ENCODE results near the gene TNNT2.

The TNNT2 gene

GRCh38 chr1:201345081-201345355 is 32.5 kb downstream of the TNNT2 start:
- POLR2A ChIA-PET (ENCODE audit: low non-redundant PET) = interaction anchor here (0.7 kb wide), 1 partner anchor 153 kb away, joined by 3 read pairs; no protein-coding TSS in a partner anchor
- no peak for DNase-seq (ENCODE audit: low spot score)
- no peak for TF ChIP-seq CTCF (conservative IDR thresholded peaks at IDR 0.05; ENCODE audit: low read depth)
- H3K27ac ChIP-seq = peak overlapping the region; percentile 8; the same call in 1 of the 2 replicates
- CTCF ChIA-PET = interaction anchor here (2.3 to 6.0 kb wide), 2 partner anchors 15 to 55 kb away, joined by 12 to 132 read pairs; no protein-coding TSS in a partner anchor

- ChIA-PET POLR2A (ENCODE audit: low non-redundant PET) (no interaction called here), CTCF (interaction anchor here (1.2 kb wide), 1 partner anchor 90 kb away, joined by 5 read pairs; no protein-coding TSS in a partner anchor)
- TF ChIP-seq CTCF (conservative IDR thresholded peaks at IDR 0.05; ENCODE audit: low read depth) = no peak
- peak overlapping the region; percentile 8; the same call in 1 of the 2 replicates for H3K27ac ChIP-seq
- DNase-seq (ENCODE audit: low spot score) = no peak
Observed at GRCh38 chr1:201344206-201345080, 33.0 kb downstream of the TNNT2 start.

- DNase-seq (ENCODE audit: low spot score) = no peak
- H3K27ac ChIP-seq = no peak overlapping the region
- TF ChIP-seq CTCF (conservative IDR thresholded peaks at IDR 0.05; ENCODE audit: low read depth) = no peak
- ChIA-PET POLR2A (ENCODE audit: low non-redundant PET) (no interaction called here), CTCF (interaction anchor here (0.7 kb wide), 1 partner anchor 87 kb away, joined by 5 read pairs; no protein-coding TSS in a partner anchor)
Observed at GRCh38 chr1:201341377-201341776, 36.1 kb downstream of the TNNT2 start.

GRCh38 chr1:201336711-201337450 is 40.6 kb downstream of the TNNT2 start:
- ChIA-PET POLR2A (ENCODE audit: low non-redundant PET) (no interaction called here), CTCF (interaction anchor here (1.0 to 1.8 kb wide), 2 partner anchors 9 to 11 kb away, joined by 3 to 6 read pairs; no protein-coding TSS in a partner anchor)
- H3K27ac ChIP-seq = peak overlapping the region; percentile 7
- DNase-seq (ENCODE audit: low spot score) = no peak
- TF ChIP-seq CTCF (conservative IDR thresholded peaks at IDR 0.05; ENCODE audit: low read depth) = no peak

GRCh38 chr1:201335901-201336300 is 41.6 kb downstream of the TNNT2 start:
- TF ChIP-seq CTCF (conservative IDR thresholded peaks at IDR 0.05; ENCODE audit: low read depth) = no peak
- DNase-seq (ENCODE audit: low spot score) = no peak
- peak overlapping the region; percentile 62; the same call in 1 of the 2 replicates for H3K27ac ChIP-seq
- POLR2A ChIA-PET (ENCODE audit: low non-redundant PET) = interaction anchor here (0.5 kb wide), 1 partner anchor 25 kb away, joined by 3 read pairs; no protein-coding TSS in a partner anchor
- CTCF ChIA-PET = interaction anchor here (0.6 to 1.8 kb wide), 2 partner anchors 10 to 12 kb away, joined by 3 to 6 read pairs; no protein-coding TSS in a partner anchor

All from RWPE1 (cell line).